ENCODE measurements around the gene CSTPP1. TPM values are rescaled to one million over a fixed set of nuclear protein-coding genes. Genes with fewer than 3 reads are reported as not detected.

CSTPP1 gene
- total RNA-seq, 6 experiments from 2014 or later: 19.4 to 29.2 (median 27.1) TPM

DNA sequence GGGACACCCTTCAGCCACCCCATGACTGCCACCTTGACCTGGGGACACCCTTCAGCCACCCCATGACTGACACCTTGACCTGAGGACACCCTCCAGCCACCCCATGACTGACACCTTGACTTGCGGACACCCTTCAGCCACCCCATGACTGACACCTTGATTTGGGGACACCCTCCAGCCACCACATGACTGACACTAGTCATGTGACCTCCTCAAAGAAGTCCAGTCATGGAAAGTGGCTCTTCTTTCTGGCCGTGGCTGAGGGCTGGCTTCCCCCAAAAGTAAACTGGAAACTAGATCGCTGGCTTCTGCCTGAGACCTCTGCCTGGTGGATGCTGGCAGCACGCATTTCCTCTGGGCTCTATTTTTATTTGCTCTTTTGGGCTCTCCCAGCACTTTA is 211.7 kb downstream of the CSTPP1 start:
- peaks cover 2% of the 10 kb centered on the region; the same call in 1 of the 2 replicates for H3K27me3 Mint-ChIP-seq (ENCODE audit: insufficient read depth)

DNA sequence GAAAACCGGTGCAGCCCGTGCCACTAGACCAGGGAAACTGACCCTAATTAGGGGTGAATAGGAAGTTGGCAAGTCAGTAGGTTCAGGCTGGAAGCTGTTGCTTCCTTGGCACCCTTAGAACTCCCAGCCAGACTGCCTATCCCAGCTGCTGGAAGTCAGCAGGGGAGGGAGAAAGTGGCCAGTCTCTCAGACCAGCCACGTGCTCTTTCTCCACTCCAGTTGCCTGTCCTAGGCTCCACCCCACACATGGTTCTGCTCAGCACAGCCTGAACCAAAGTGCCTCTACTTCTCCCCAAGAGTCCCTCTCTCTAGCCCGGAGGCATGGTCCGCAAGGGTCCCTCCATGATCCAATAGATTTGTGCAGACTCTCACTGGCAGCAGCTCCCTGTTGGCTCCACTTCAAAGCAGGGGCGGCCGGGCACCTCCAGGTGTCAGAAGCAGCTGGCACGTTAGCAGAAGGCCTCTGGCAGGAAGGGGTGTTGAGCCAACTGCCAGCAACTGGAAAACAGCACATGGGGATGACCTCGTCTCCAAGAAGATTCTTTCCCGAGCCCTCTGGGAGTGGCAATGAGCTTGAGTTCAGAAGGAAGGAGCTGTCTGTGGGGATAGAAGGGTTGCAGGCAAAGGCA is 212.5 kb downstream of the CSTPP1 start:
- Mint-ChIP-seq H3K27ac (no peak overlapping the region), H3K9me3 (no peaks in the 10 kb centered on the region), H3K4me1 (ENCODE audit: low read depth) (peaks cover 15% of the 10 kb centered on the region), H3K36me3 (ENCODE audit: low read depth) (no peaks in the 10 kb centered on the region), H3K27me3 (ENCODE audit: insufficient read depth) (peaks cover 2% of the 10 kb centered on the region; the same call in 1 of the 2 replicates), H3K4me3 (no peak overlapping the region)
- no peak for DNase-seq
- TF ChIP-seq, protein P1, sequence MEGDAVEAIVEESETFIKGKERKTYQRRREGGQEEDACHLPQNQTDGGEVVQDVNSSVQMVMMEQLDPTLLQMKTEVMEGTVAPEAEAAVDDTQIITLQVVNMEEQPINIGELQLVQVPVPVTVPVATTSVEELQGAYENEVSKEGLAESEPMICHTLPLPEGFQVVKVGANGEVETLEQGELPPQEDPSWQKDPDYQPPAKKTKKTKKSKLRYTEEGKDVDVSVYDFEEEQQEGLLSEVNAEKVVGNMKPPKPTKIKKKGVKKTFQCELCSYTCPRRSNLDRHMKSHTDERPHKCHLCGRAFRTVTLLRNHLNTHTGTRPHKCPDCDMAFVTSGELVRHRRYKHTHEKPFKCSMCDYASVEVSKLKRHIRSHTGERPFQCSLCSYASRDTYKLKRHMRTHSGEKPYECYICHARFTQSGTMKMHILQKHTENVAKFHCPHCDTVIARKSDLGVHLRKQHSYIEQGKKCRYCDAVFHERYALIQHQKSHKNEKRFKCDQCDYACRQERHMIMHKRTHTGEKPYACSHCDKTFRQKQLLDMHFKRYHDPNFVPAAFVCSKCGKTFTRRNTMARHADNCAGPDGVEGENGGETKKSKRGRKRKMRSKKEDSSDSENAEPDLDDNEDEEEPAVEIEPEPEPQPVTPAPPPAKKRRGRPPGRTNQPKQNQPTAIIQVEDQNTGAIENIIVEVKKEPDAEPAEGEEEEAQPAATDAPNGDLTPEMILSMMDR (IDR thresholded peaks at IDR 0.05): no peak

More for the DNA sequence above, 211.7 kb downstream of the CSTPP1 start:
- no peak for DNase-seq
- H3K4me1 Mint-ChIP-seq (ENCODE audit: low read depth): peaks cover 15% of the 10 kb centered on the region
- H3K27ac Mint-ChIP-seq: no peak overlapping the region
- H3K9me3 Mint-ChIP-seq: no peaks in the 10 kb centered on the region
- no peak overlapping the region for H3K4me3 Mint-ChIP-seq
- TF ChIP-seq, protein P1 (IDR thresholded peaks at IDR 0.05): no peak
- no peaks in the 10 kb centered on the region for H3K36me3 Mint-ChIP-seq (ENCODE audit: low read depth)

- Mint-ChIP-seq H3K27me3 (ENCODE audit: insufficient read depth) (peaks cover 2% of the 10 kb centered on the region; the same call in 1 of the 2 replicates), H3K9me3 (no peaks in the 10 kb centered on the region), H3K4me3 (no peak overlapping the region), H3K27ac (no peak overlapping the region), H3K4me1 (ENCODE audit: low read depth) (peaks cover 19% of the 10 kb centered on the region), H3K36me3 (ENCODE audit: low read depth) (no peaks in the 10 kb centered on the region)
- DNase-seq: no peak
- TF ChIP-seq, protein P1 (IDR thresholded peaks at IDR 0.05): no peak
Measured at GRCh38 chr11:47149782-47150181, 213.2 kb downstream of the CSTPP1 start.

GRCh38 chr11:47152126-47152952 is 215.8 kb downstream of the CSTPP1 start:
- TF ChIP-seq, protein P1 (IDR thresholded peaks at IDR 0.05): no peak
- Mint-ChIP-seq H3K4me3 (no peak overlapping the region), H3K4me1 (ENCODE audit: low read depth) (peaks cover 19% of the 10 kb centered on the region), H3K9me3 (no peaks in the 10 kb centered on the region), H3K27ac (no peak overlapping the region), H3K27me3 (ENCODE audit: insufficient read depth) (peaks cover 2% of the 10 kb centered on the region; the same call in 1 of the 2 replicates), H3K36me3 (ENCODE audit: low read depth) (no peaks in the 10 kb centered on the region)
- DNase-seq: no peak

DNA sequence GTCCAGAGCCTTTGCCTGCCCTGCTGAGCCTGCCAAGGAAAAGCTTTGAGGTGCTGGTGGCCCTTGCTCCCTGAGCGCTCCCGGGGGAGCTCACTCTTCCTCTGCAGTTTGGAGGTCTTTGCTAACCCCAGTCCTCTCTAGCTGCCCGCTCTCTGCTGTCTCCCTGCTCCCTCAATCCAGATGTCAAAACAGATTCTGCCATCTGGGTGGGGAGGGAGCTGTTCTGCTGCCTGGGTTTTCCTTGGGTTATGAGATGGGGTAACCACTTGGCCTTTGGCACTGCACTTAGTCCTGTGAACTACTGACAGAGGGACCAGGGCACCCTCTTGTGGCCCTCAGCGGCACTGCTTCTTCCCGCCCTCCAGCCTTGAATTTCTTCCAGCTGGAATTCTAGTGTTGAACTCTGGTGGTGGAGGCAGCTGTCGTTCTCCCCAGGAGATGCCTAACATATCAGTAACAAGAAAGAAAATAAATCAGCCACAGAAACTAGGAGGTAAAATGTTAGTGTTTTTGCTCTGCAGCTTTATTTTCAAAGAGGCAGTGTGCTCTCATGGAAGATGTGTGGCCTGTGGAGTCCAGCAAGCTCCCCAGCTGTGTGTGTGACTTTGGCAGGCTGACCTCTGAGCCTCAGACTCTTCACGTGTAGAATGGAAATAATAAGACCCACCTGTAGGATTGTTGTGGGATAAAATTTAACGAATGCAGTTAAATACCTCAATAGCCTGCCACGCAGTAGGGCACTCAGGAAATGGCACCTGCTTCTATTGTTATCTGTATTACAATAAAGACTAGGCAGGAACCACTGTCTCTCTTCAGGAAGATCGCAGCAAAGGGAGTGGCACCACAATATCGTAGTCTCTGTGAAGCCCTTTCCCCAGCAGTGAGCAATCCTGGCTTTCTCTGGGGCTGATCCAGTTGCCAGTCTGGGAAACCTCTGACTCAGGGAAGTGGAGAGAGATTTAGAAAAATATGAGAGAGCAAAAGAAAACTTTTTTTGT is 216.7 kb downstream of the CSTPP1 start:
- DNase-seq: peak; percentile 65
- peak overlapping the region; percentile 11; the same call in 1 of the 2 replicates for H3K27ac Mint-ChIP-seq
- H3K4me3 Mint-ChIP-seq: no peak overlapping the region
- H3K4me1 Mint-ChIP-seq (ENCODE audit: low read depth): peaks cover 19% of the 10 kb centered on the region
- peaks cover 2% of the 10 kb centered on the region; the same call in 1 of the 2 replicates for H3K27me3 Mint-ChIP-seq (ENCODE audit: insufficient read depth)
- TF ChIP-seq, protein P1 (IDR thresholded peaks at IDR 0.05): peak; percentile 95
- no peaks in the 10 kb centered on the region for H3K36me3 Mint-ChIP-seq (ENCODE audit: low read depth)
- no peaks in the 10 kb centered on the region for H3K9me3 Mint-ChIP-seq
